B cell (primary cell): ENCODE data around the gene TLNRD1. TPM values are rescaled to one million over a fixed set of nuclear protein-coding genes. Genes with fewer than 3 reads are reported as not detected.

Source experiments
- ATAC-seq: fragments of 200-7000 bp; cut with Tn5 transposase; one replicate; pipeline ENCODE4 v1.10.0; 2021; ENCODE audit warnings: low read depth, mild to moderate bottlenecking, moderate number of reproducible peaks, moderate library complexity
- CTCF ChIA-PET: fragments of 350-600 bp; sonication (Branson Sonifier 250); formaldehyde crosslinking; loops from one replicate; lab custom pipeline; 2021; ENCODE audit warnings: antibody characterized with exemption, inconsistent platforms; lab: Charles Lee
- POLR2A ChIA-PET: fragments of 350-600 bp; sonication (Branson Sonifier 250); formaldehyde crosslinking; loops from one replicate; lab custom pipeline; 2021; ENCODE audit warnings: antibody characterized with exemption; lab: Charles Lee
- DNase-seq: peaks from one replicate; pipeline ENCODE4 v3.0.0; 2013
- H2AFZ ChIP-seq: 2 replicates; pipeline ENCODE4 v1.6.1; 2012; ENCODE audit warnings: mild to moderate bottlenecking, low read depth, low read length; ENCODE audit not compliant: insufficient read depth, poor library complexity, severe bottlenecking
- H3K27ac ChIP-seq, 2 donors: 1 replicate in 1 of 2; 2 replicates in 1 of 2; pipeline ENCODE4 v1.5.1; 2012 to 2013; ENCODE audit warnings: low read length in 2 of 2, mild to moderate bottlenecking in 2 of 2, moderate library complexity in 1 of 2
- H3K27me3 ChIP-seq, 4 experiments: fragments of 200-600 bp in 1 of 4; sonication (generic) in 1 of 4; replicated peaks in 1 of 4; 1 replicate in 2 of 4; 2 replicates in 2 of 4; pipeline versions ENCODE4 v1.6.1 to v1.7.0; 2013 to 2016; ENCODE audit warnings: low read length in 3 of 4, mild to moderate bottlenecking in 2 of 4, mixed read lengths in 1 of 4, moderate library complexity in 1 of 4; ENCODE audit not compliant: insufficient read depth in 4 of 4, control insufficient read depth in 3 of 4; ENCODE audit errors: control extremely low read depth in 1 of 4
- H3K36me3 ChIP-seq, 2 experiments: replicated peaks in 1 of 2; 1 replicate in 1 of 2; 2 replicates in 1 of 2; pipeline versions ENCODE4 v1.6.1 to v1.7.1; 2013; ENCODE audit warnings: low read length in 1 of 2; ENCODE audit not compliant: insufficient read depth in 2 of 2, control insufficient read depth in 1 of 2; ENCODE audit errors: control extremely low read depth in 1 of 2, extremely low read depth in 1 of 2
- H3K4me1 ChIP-seq, 2 donors: fragments of 200-600 bp in 1 of 2; sonication (generic) in 1 of 2; 1 replicate in 1 of 2; 2 replicates in 1 of 2; pipeline versions ENCODE4 v1.5.1 to v1.6.1; 2013 to 2017; ENCODE audit warnings: low read length in 2 of 2; ENCODE audit not compliant: control insufficient read depth in 2 of 2, insufficient read depth in 2 of 2
- H3K4me2 ChIP-seq: replicated peaks from 2 replicates; pipeline ENCODE3; 2012; ENCODE audit warnings: mild to moderate bottlenecking, low read depth, low read length; ENCODE audit not compliant: poor library complexity, severe bottlenecking
- H3K4me3 ChIP-seq, 5 experiments: fragments of 200-600 bp in 1 of 5; sonication (generic) in 1 of 5; 1 replicate in 3 of 5; 2 replicates in 2 of 5; pipeline versions ENCODE4 v1.5.1 to v1.7.0; 2011 to 2016; ENCODE audit warnings: low read length in 4 of 5, mild to moderate bottlenecking in 4 of 5, low read depth in 2 of 5, control low read depth in 1 of 5, moderate library complexity in 1 of 5; ENCODE audit not compliant: insufficient read depth in 1 of 5; ENCODE audit errors: control extremely low read depth in 1 of 5, extremely low read depth in 1 of 5
- H3K79me2 ChIP-seq: fragments of 200-600 bp; sonication (generic); one replicate; pipeline ENCODE4 v1.6.0; 2016; ENCODE audit warnings: low read length; ENCODE audit not compliant: control insufficient read depth, insufficient read depth
- H3K9ac ChIP-seq: fragments of 200-600 bp; sonication (generic); 2 replicates; pipeline ENCODE4 v1.6.1; 2017; ENCODE audit warnings: mild to moderate bottlenecking, low read length, moderate library complexity
- H3K9me3 ChIP-seq, 3 donors: one replicate each; pipeline versions ENCODE4 v1.6.1 to v1.7.1; 2013; ENCODE audit warnings: low read length in 2 of 3; ENCODE audit not compliant: control insufficient read depth in 2 of 3, insufficient read depth in 1 of 3; ENCODE audit errors: control extremely low read depth in 1 of 3
- H4K20me1 ChIP-seq: 2 replicates; pipeline ENCODE4 v1.6.0; 2012; ENCODE audit warnings: mild to moderate bottlenecking, low read length; ENCODE audit not compliant: insufficient read depth, control insufficient read depth, poor library complexity, severe bottlenecking
- H3K27ac Mint-ChIP-seq: one replicate; pipeline ENCODE4 v1.8.0; 2021; ENCODE audit warnings: mixed read lengths
- H3K27me3 Mint-ChIP-seq: one replicate; pipeline ENCODE4 v1.8.0; 2021; ENCODE audit warnings: mixed read lengths
- H3K4me1 Mint-ChIP-seq: one replicate; pipeline ENCODE4 v1.8.0; 2021; ENCODE audit warnings: mixed read lengths
- H3K4me3 Mint-ChIP-seq: one replicate; pipeline ENCODE4 v1.8.0; 2021; ENCODE audit warnings: mixed read lengths
- H3K9me3 Mint-ChIP-seq: one replicate; pipeline ENCODE4 v1.8.0; 2022; ENCODE audit warnings: mixed read lengths; ENCODE audit not compliant: insufficient read depth
- CTCF ChIP-seq: fragments of 200-600 bp; IDR thresholded peaks from one replicate; pipeline ENCODE4 v1.8.0; 2022; ENCODE audit warnings: antibody characterized with exemption, mild to moderate bottlenecking
- EZH2 ChIP-seq: IDR thresholded peaks from 2 replicates; pipeline ENCODE4 v1.6.1; 2012; ENCODE audit warnings: borderline replicate concordance, low read depth, mild to moderate bottlenecking, moderate library complexity, low read length; ENCODE audit not compliant: insufficient read depth, poor library complexity, severe bottlenecking
- WGBS: methylation state at CpG from one replicate; pipeline ENCODE4 v1.1.5; 2013; ENCODE audit warnings: missing lambda C conversion rate; ENCODE audit not compliant: insufficient coverage; 5-methylcytosine and 5-hydroxymethylcytosine counted together
- intact Hi-C: fragments of 100-400 bp; cut with micrococcal nuclease; formaldehyde crosslinking; loops from one replicate; pipeline ENCODE4 v1.10.0; 2022
- polyA plus RNA-seq: library from polyadenylated mRNA; depleted of rRNA; stranded (reverse); fragments of >200 nt; gene quantifications from 2 replicates; pipeline ENCODE4 v1.2.3, GENCODE V29; 2012
- small RNA-seq: library from RNA; depleted of rRNA; stranded (forward); fragments of <200 nt; gene quantifications from one replicate; pipeline ENCODE3, GENCODE V24; 2012; ENCODE audit warnings: low replicate concordance, low read depth; ENCODE audit not compliant: insufficient read length
- total RNA-seq, 2 donors: library from RNA; stranded (reverse); fragments of 120-200 nt in 1 of 2; gene quantifications; 1 replicate in 1 of 2; 2 replicates in 1 of 2; pipeline versions ENCODE4 v1.2.3 to v1.2.4, GENCODE V29; 2013 to 2022

Gene TLNRD1
- total and polyA plus RNA-seq, 2 donors (not counting 1 experiment from before 2014, with no cell fraction given), result 11.4 to 26.7 TPM

GRCh38 chr15:81053621-81054020, 52.9 kb downstream of the TLNRD1 start:
- H4K20me1 ChIP-seq, result no peaks in the 10 kb centered on the region
- no peak for DNase-seq
- no peaks in the 10 kb centered on the region for H3K36me3 ChIP-seq
- H3K27ac ChIP-seq, result no peak overlapping the region
- H3K27me3 Mint-ChIP-seq, result no peaks in the 10 kb centered on the region
- H3K9me3 Mint-ChIP-seq, result no peaks in the 10 kb centered on the region
- no peak overlapping the region for H3K4me3 Mint-ChIP-seq
- no peaks in the 10 kb centered on the region for H3K79me2 ChIP-seq
- ChIA-PET POLR2A (no interaction called here), CTCF (interaction anchor here (1.0 kb wide), 1 partner anchor 213 kb away, joined by 3 read pairs; no protein-coding TSS in a partner anchor)
- H3K9ac ChIP-seq, result no peak overlapping the region
- intact Hi-C loops, result no loop called here
- no peak overlapping the region for H3K4me3 ChIP-seq
- no peak for ATAC-seq
- H3K4me2 ChIP-seq, result no peak overlapping the region
- no peak for TF ChIP-seq EZH2
- no peak for TF ChIP-seq CTCF
- no peak overlapping the region for H2AFZ ChIP-seq
- H3K27ac Mint-ChIP-seq, result no peak overlapping the region
- no peaks in the 10 kb centered on the region for H3K9me3 ChIP-seq
- no peaks in the 10 kb centered on the region for H3K4me1 ChIP-seq
- peaks cover 11% of the 10 kb centered on the region for H3K4me1 Mint-ChIP-seq
- H3K27me3 ChIP-seq, result no peaks in the 10 kb centered on the region

GRCh38 chr15:81054236-81054635, 53.5 kb downstream of the TLNRD1 start:
- ChIA-PET POLR2A (no interaction called here), CTCF (interaction anchor here (1.0 kb wide), 1 partner anchor 212 kb away, joined by 3 read pairs; no protein-coding TSS in a partner anchor)
- H3K36me3 ChIP-seq, result no peaks in the 10 kb centered on the region
- DNase-seq, result no peak
- TF ChIP-seq CTCF, result no peak
- no peak for TF ChIP-seq EZH2
- H3K4me3 ChIP-seq, result no peak overlapping the region
- H3K27ac ChIP-seq, result no peak overlapping the region
- no peaks in the 10 kb centered on the region for H3K27me3 ChIP-seq
- no peaks in the 10 kb centered on the region for H3K4me1 ChIP-seq
- no peaks in the 10 kb centered on the region for H4K20me1 ChIP-seq
- Mint-ChIP-seq H3K4me3 (no peak overlapping the region), H3K4me1 (peaks cover 11% of the 10 kb centered on the region), H3K27me3 (no peaks in the 10 kb centered on the region), H3K27ac (no peak overlapping the region), H3K9me3 (no peaks in the 10 kb centered on the region)
- H3K9ac ChIP-seq, result no peak overlapping the region
- intact Hi-C loops, result no loop called here
- no peaks in the 10 kb centered on the region for H3K9me3 ChIP-seq
- H3K4me2 ChIP-seq, result no peak overlapping the region
- no peaks in the 10 kb centered on the region for H3K79me2 ChIP-seq
- ATAC-seq, result no peak
- no peak overlapping the region for H2AFZ ChIP-seq
- WGBS, result no CpG with 5 or more reads among the region's 2 CpGs

Small RNA genes within 50 kb of the gene (small RNA-seq; reads per million reads assigned to genes)
- not detected for gene MIR4514

Other genes with a start within 250 kb of the TLNRD1 start
- 0.24 and 0.32 TPM in 2 replicates for gene CEMIP, start 221.6 kb upstream of the TLNRD1 start, total RNA-seq
- not detected in 2 replicates for gene CEMIP, start 221.6 kb upstream of the TLNRD1 start, polyA plus RNA-seq
- 35.3 TPM in 2 replicates for gene MESD, start 11.1 kb upstream of the TLNRD1 start, total RNA-seq
- gene MESD, start 11.1 kb upstream of the TLNRD1 start, polyA plus RNA-seq, result 5.8 and 7.9 TPM in 2 replicates
- gene CFAP161, start 133.3 kb downstream of the TLNRD1 start, total RNA-seq, result not detected in 2 replicates
- gene CFAP161, start 133.3 kb downstream of the TLNRD1 start, polyA plus RNA-seq, result not detected in 2 replicates
- 284 and 287 TPM in 2 replicates for gene IL16, start 196.0 kb downstream of the TLNRD1 start, total RNA-seq
- gene IL16, start 196.0 kb downstream of the TLNRD1 start, polyA plus RNA-seq, result 96.1 and 181 TPM in 2 replicates